GM21381 (cell line): ENCODE data around the gene VIM.

ENCODE experiments used
- ATAC-seq: cut with Tn5 transposase; IDR thresholded peaks from one replicate; pipeline ENCODE4 v1.9.1; 2021; ENCODE audit warnings: mild to moderate bottlenecking, moderate library complexity; ENCODE audit not compliant: unreplicated experiment

VIM gene

GRCh38 chr10:17209302-17209701 is 18.7 kb upstream of the VIM start:
- no peak for ATAC-seq

- ATAC-seq: no peak
Measured at GRCh38 chr10:17209881-17210280, 18.2 kb upstream of the VIM start.

GRCh38 chr10:17210361-17210760 is 17.7 kb upstream of the VIM start:
- no peak for ATAC-seq

GRCh38 chr10:17212802-17213221 is 15.2 kb upstream of the VIM start:
- no peak for ATAC-seq

DNA sequence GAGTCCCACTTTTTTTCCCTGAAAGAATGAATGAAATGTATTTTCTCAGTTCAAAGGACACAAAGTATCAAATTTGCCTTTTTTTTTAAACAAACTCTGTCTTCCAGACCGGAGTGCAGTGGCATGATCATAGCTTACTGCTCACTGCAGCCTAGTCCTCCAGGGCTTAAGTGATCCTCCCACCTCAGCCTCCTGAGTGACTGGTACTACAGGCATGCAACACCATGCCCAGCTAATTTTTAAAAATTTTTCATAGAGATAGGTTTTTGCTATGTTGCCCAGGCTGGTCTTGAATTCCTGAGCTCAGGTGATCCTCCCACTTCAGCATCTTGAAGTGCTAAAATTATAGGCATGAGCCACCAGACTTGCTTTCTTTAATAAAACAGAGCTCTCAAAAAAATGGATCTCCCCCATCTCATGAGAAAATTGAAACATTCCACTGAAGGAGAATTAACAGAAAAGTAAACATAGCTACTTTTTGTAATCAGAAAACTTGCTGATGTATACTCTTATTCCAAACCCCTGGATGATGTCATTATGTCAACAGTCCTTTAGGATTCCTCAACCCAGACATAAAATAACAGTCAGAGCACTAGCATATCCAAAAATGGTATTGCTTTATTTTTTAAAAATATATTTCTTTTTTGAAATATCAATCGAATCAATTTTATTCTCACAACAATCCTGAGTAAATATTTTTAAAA is 14.2 kb upstream of the VIM start:
- ATAC-seq: no peak

DNA sequence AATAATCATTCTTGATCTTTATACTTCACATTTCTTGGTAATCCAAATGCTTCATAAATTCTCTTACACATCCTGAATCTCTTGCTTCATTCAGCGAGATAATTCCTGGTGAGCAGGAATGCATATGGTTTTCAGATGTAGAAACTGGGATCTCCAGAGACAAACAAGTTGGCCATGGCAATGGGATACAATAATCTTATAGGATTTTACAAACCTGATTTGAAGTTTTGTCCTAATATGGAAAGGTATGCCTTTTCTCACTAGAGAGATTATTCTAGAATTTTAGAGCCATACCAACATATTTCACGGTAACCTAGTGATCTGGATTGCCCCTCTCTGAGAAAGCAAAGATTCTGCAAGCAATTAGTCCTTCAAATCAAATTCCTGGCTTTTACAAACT is 13.5 kb upstream of the VIM start:
- no peak for ATAC-seq

GRCh38 chr10:17214971-17215781 is 12.9 kb upstream of the VIM start:
- no peak for ATAC-seq

- no peak for ATAC-seq
Measured at GRCh38 chr10:17215782-17216122, 12.3 kb upstream of the VIM start.

DNA sequence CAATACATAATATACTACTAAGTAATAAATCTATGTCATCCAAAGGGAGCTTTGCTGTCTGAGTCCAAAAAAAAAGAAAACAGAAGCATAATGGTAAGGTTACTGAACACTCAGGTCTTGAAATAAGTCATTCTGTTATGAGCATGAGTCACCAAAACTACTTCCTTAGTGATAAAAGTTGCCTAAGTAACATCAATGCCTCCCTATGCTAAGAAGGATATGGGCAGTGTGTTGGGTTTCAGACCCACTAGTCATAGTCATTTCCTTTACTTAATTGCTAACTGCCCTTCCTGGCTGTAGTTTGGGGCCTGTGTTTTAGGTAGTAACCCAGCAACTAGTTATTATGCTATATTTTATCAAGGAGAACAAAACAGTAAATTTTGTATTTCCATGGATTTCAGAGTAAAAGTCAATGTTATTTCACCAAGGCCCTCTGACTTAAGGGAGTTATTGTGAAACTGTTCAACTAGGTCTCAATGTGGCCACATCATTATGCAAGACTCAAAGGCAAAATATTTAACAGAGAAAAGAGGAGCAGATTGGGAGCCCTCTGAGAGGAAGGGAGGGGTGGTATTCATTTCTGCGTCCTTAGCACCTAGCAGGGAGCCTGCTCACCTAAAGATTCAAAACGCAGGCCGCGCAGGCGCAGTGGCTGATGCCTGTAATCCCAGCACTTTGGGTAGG is 11.7 kb upstream of the VIM start:
- ATAC-seq: peak; percentile 100

- ATAC-seq: no peak
Measured at GRCh38 chr10:17216901-17217395, 11.1 kb upstream of the VIM start.

DNA sequence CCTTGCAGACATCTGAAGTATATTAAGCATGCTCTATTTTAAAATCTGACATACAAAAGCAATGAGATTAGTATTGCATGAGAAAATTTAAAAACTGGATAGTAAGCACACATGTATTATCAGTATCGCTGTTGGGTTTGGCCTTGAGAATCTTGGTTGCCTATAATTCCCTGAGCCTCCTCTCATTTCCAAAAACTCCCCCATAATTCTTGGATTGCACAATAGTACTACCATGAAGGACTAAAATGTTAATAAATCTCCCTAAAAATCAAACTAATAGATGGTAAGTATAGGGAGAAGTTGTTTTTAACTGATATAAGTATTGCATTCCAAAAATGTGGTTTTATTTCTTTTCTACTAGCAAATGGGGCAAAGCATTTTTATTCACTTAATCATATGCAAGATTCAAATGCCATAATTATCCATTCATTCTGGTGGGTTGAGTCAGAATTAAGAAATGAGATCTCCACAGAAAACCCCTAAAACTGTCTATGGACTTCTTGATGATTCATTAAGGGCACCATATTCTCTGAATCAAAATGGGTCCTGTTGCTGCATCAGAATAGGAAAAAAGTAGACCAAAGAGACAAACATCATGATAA is 10.3 kb upstream of the VIM start:
- ATAC-seq: no peak

GRCh38 chr10:17219024-17219423 is 9.0 kb upstream of the VIM start:
- no peak for ATAC-seq

DNA sequence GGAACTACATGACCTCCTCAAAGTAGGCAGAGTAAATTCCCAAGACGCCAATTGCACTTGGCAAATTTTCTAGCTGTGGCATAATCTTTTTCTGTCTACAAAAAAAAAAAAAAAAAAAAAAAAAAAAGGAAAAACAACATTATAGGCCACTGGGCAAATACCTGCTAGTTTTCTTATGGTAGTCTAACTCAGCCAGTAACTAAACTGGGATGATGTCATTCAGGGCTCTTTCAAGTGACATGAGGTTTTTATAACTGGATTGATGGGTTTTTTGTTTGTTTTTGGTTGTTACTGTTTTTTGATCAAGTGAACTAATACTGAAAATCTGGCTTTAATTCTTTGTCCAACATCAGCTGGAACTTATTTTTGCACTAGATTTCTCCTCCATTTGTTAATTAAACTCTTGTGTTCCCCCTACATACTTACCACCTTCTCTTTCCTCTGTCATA is 7.4 kb upstream of the VIM start:
- ATAC-seq: no peak

- no peak for ATAC-seq
Measured at GRCh38 chr10:17222329-17222728, 5.7 kb upstream of the VIM start.

- ATAC-seq: no peak
Measured at GRCh38 chr10:17225808-17226207, 2.2 kb upstream of the VIM start.

DNA sequence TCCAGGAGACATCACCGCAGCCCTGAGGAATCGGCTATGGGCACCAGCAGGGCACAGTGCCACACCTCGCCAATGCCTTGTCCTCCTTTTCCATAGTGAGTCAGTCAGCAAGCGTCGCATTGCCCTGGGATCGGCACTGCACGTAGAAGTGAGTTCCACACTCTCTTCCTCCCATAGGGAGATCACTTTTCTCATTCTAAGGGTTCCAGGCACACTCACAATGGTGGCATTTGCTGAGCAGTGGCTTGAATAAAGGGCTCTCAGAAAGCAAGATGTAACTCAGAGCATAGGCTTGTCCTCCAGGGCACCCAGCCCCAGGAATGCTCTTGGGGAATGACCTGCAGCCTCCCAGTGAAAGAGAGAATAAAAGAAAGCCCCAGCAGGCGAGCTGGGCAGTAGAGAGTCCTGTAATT is 1.1 kb upstream of the VIM start:
- no peak for ATAC-seq

DNA sequence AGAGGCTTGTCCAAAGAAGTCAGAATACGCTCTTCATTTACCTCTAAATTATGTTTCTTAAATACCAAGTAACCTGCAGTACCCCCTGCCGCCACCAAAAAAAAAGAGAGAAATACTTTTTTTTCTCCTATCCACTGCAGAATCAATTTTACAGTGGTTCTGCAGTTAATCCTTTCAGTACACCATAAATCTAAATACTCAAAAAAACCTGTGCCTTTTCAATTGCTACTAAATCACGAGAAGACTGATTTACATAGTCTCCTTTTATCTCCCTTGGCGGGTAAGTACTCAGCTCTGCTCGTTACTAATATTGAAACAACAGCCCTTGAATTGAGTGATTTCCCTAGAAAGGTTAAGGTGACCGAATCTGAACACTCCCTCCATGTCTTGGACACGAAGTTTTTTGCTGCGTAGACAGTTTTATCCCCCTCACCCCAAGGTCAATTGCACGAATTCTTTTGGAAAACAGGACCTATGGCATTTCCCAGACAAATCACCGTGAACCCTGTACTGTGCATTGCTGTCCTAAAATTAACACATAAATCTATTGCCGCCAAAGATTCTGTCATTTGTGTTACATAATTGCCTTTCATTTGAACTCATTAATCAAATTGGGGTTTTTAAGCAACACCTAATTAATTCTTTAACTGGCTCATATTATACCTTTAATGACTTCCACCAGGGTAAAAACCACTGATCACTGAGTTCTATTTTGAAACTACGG is 512 bp upstream of the VIM start:
- ATAC-seq: peak; percentile 16

DNA sequence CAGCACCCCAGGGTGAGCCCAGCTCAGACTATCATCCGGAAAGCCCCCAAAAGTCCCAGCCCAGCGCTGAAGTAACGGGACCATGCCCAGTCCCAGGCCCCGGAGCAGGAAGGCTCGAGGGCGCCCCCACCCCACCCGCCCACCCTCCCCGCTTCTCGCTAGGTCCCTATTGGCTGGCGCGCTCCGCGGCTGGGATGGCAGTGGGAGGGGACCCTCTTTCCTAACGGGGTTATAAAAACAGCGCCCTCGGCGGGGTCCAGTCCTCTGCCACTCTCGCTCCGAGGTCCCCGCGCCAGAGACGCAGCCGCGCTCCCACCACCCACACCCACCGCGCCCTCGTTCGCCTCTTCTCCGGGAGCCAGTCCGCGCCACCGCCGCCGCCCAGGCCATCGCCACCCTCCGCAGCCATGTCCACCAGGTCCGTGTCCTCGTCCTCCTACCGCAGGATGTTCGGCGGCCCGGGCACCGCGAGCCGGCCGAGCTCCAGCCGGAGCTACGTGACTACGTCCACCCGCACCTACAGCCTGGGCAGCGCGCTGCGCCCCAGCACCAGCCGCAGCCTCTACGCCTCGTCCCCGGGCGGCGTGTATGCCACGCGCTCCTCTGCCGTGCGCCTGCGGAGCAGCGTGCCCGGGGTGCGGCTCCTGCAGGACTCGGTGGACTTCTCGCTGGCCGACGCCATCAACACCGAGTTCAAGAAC is 1.1 kb downstream of the VIM start:
- peak; percentile 23 for ATAC-seq

GRCh38 chr10:17229717-17229966 is 1.6 kb downstream of the VIM start:
- no peak for ATAC-seq

DNA sequence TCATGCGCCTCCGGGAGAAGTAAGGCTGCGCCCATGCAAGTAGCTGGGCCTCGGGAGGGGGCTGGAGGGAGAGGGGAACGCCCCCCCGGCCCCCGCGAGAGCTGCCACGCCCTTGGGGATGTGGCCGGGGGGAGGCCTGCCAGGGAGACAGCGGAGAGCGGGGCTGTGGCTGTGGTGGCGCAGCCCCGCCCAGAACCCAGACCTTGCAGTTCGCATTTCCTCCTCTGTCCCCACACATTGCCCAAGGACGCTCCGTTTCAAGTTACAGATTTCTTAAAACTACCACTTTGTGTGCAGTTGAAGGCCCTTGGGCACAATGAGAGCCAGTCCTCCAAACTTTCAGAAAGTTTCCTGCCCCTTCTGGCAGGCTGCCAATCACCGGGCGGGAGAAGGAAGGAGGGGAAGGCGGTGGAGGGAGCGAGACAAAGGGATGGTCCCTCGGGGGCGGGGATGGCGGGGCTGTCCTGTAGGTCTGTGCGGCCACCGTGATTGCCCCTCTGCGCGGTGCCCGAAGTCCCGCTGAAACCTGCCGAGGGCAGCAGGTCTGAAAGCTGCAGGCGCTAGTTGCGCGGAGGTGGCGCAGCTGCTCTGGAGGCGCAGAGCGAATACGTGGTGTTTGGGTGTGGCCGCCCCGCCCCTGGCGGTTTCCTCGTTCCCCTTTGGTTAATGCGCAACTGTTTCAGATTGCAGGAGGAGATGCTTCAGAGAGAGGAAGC is 2.1 kb downstream of the VIM start:
- peak; percentile 44 for ATAC-seq
